Peyer's patch (tissue), 4 donors: ENCODE data around the gene CECR2.

Source experiments
- CTCF ChIP-seq, 6 experiments: fragments of 450-650 bp in 4 of 6; fragments of 200-600 bp in 2 of 6; sonication (generic) in 1 of 6; IDR thresholded peaks; one replicate each; pipeline ENCODE4 v1.5.1; 2017 to 2019; ENCODE audit warnings: antibody characterized with exemption in 6 of 6, mild to moderate bottlenecking in 3 of 6, moderate library complexity in 1 of 6
- POLR2A ChIP-seq, 2 donors: fragments of 450-650 bp; IDR thresholded peaks; one replicate each; pipeline ENCODE4 v1.5.1; 2017; ENCODE audit warnings: antibody characterized with exemption in 2 of 2, mild to moderate bottlenecking in 2 of 2, moderate library complexity in 2 of 2

- TF ChIP-seq CTCF (IDR thresholded peaks at IDR 0.05) = no peak
- no peak for TF ChIP-seq POLR2A (IDR thresholded peaks at IDR 0.05)
Measured at GRCh38 chr22:17332109-17332800, 37.0 kb upstream of the CECR2 start.
